GM13976 (cell line): ENCODE results near the gene SLC52A3.

Experiments used
- DNase-seq: peaks from one replicate; pipeline ENCODE4 v3.0.0; 2012; ENCODE audit warnings: low spot score
- CTCF ChIP-seq: IDR thresholded peaks from 2 replicates; pipeline ENCODE4 v1.5.1; 2012; ENCODE audit warnings: borderline replicate concordance, mild to moderate bottlenecking; ENCODE audit not compliant: insufficient read depth; ENCODE audit errors: extremely low read depth, missing control alignments, control extremely low read depth
- in situ Hi-C: fragments of 300-500 bp; cut with MboI; formaldehyde crosslinking; loops from one replicate; pipeline ENCODE4 v1.12.0; 2022; ENCODE audit warnings: low sequenced_read_pairs, mixed read lengths, inconsistent platforms; ENCODE audit not compliant: unreplicated experiment

SLC52A3 gene

GRCh38 chr20:776165-776564 is 7.9 kb upstream of the SLC52A3 start:
- DNase-seq: no peak
- in situ Hi-C loops: no loop called here
- TF ChIP-seq CTCF: no peak

GRCh38 chr20:775679-776135 is 7.4 kb upstream of the SLC52A3 start:
- TF ChIP-seq CTCF: no peak
- in situ Hi-C loops: no loop called here
- peak; percentile 16 for DNase-seq

GRCh38 chr20:774660-775057 is 6.4 kb upstream of the SLC52A3 start:
- no peak for TF ChIP-seq CTCF
- peak; percentile 17 for DNase-seq
- in situ Hi-C loops: no loop called here

- no peak for TF ChIP-seq CTCF
- peak; percentile 19 for DNase-seq
- in situ Hi-C loops: no loop called here
These were observed 5.8 kb upstream of the SLC52A3 start for GRCh38 chr20:774016-774659.

- TF ChIP-seq CTCF: no peak
- in situ Hi-C loops: no loop called here
- DNase-seq: no peak
These were observed 4.5 kb upstream of the SLC52A3 start for GRCh38 chr20:772806-773205.

GRCh38 chr20:771741-772464 is 3.6 kb upstream of the SLC52A3 start:
- TF ChIP-seq CTCF: no peak
- no peak for DNase-seq
- in situ Hi-C loops: no loop called here

GRCh38 chr20:770691-771090 is 2.4 kb upstream of the SLC52A3 start:
- no peak for TF ChIP-seq CTCF
- no peak for DNase-seq
- in situ Hi-C loops: no loop called here
